GM12878 (cell line): ENCODE measurements around the gene GRIK4. TPM values are rescaled to one million over a fixed set of nuclear protein-coding genes. Genes with fewer than 3 reads are reported as not detected.

Experiments
- ATAC-seq: fragments of 200-7000 bp; cut with Tn5 transposase; 3 replicates; pipeline ENCODE4 v1.9.1; 2020; ENCODE audit warnings: mild to moderate bottlenecking, moderate library complexity
- BruUV-seq: library from RNA; stranded (reverse); fragments of 400-500 nt; replicated peaks from 2 replicates; lab custom pipeline; 2021; lab: Mats Ljungman, UMichigan
- CTCF ChIA-PET: fragments of 300-600 bp; sonication (Branson Sonifier 250); formaldehyde crosslinking; extraction: SDS; loops from one replicate; lab custom pipeline; 2021; ENCODE audit warnings: inconsistent platforms; lab: Yijun Ruan, JAX
- POLR2A ChIA-PET: fragments of 350-600 bp; formaldehyde crosslinking; extraction: SDS; loops from one replicate; lab custom pipeline; 2021; ENCODE audit warnings: inconsistent platforms; lab: Charles Lee
- RAD21 ChIA-PET: fragments of 300-600 bp; sonication (Branson Sonifier 250); formaldehyde crosslinking; loops from one replicate; lab custom pipeline; 2023; ENCODE audit warnings: antibody characterized with exemption; ENCODE audit not compliant: unreplicated experiment; lab: Charles Lee
- SMC1A ChIA-PET: fragments of 300-600 bp; sonication (Branson Sonifier 250); formaldehyde crosslinking; loops from one replicate; lab custom pipeline; 2023; ENCODE audit not compliant: unreplicated experiment, uncharacterized antibody; lab: Charles Lee
- DNase-seq: peaks from one replicate; pipeline ENCODE4 v3.0.0-alpha.2; 2011; ENCODE audit warnings: low read depth, low spot score
- FAIRE-seq: peaks from 3 replicates; lab custom pipeline; 2011; peaks lifted over from hg19 to GRCh38; lab: Jason Lieb, UNC
- H2AFZ ChIP-seq: 2 replicates; pipeline ENCODE4 v1.6.0; 2011; ENCODE audit warnings: low read depth, low read length, control low read depth; ENCODE audit not compliant: control insufficient read depth
- H3K27ac ChIP-seq: 2 replicates; pipeline ENCODE4 v1.5.1; 2011; ENCODE audit warnings: control low read depth; ENCODE audit not compliant: control insufficient read depth, insufficient read depth
- H3K27me3 ChIP-seq, 2 experiments: replicated peaks in 1 of 2; 2 replicates each; pipeline versions ENCODE4 v1.6.0 to v1.6.1; 2011; ENCODE audit warnings: low read length in 1 of 2; ENCODE audit not compliant: control insufficient read depth in 2 of 2, insufficient read depth in 2 of 2
- H3K36me3 ChIP-seq, 2 experiments: 2 replicates each; pipeline ENCODE4 v1.5.1; 2011; ENCODE audit warnings: low read length in 1 of 2; ENCODE audit not compliant: control insufficient read depth in 2 of 2, insufficient read depth in 2 of 2
- H3K4me1 ChIP-seq: 2 replicates; pipeline ENCODE4 v1.6.1; 2011; ENCODE audit warnings: mild to moderate bottlenecking, low read length, moderate library complexity, mixed read lengths; ENCODE audit not compliant: control insufficient read depth, insufficient read depth
- H3K4me2 ChIP-seq: 2 replicates; pipeline ENCODE4 v1.6.0; 2011; ENCODE audit warnings: control low read depth; ENCODE audit not compliant: control insufficient read depth, insufficient read depth
- H3K4me3 ChIP-seq: fragments of 200-600 bp; sonication (generic); 2 replicates; pipeline ENCODE4 v1.5.1; 2016
- H3K79me2 ChIP-seq: 2 replicates; pipeline ENCODE4 v1.6.0; 2011; ENCODE audit warnings: low read length; ENCODE audit not compliant: control insufficient read depth, insufficient read depth
- H3K9ac ChIP-seq: 2 replicates; pipeline ENCODE4 v1.8.0; 2011; ENCODE audit warnings: low read length, control low read depth, mixed read lengths; ENCODE audit not compliant: control insufficient read depth, insufficient read depth
- H3K9me3 ChIP-seq: replicated peaks from 3 replicates; pipeline ENCODE4 v1.5.1; 2011; ENCODE audit warnings: mild to moderate bottlenecking, low read length; ENCODE audit not compliant: control insufficient read depth, insufficient read depth
- H4K20me1 ChIP-seq: 2 replicates; pipeline ENCODE4 v1.6.0; 2011; ENCODE audit not compliant: control insufficient read depth, insufficient read depth
- ELK1 ChIP-seq: IDR thresholded peaks from 2 replicates; pipeline ENCODE4 v1.6.1; 2012; ENCODE audit warnings: low read depth, low read length, improper control_type of control experiment
- GATAD2B ChIP-seq: fragments of 450-650 bp; conservative IDR thresholded peaks from 2 replicates; pipeline ENCODE4 v1.6.1; 2017; ENCODE audit warnings: low read depth, mild to moderate bottlenecking, moderate library complexity
- RB1 ChIP-seq: fragments of 450-650 bp; formaldehyde crosslinking; IDR thresholded peaks from 2 replicates; pipeline ENCODE4 v1.6.1; 2017; ENCODE audit warnings: mild to moderate bottlenecking, borderline replicate concordance
- WGBS: methylation state at CpG from one replicate; pipeline ENCODE4 v1.1.6; 2016; ENCODE audit warnings: low lambda C conversion rate; ENCODE audit not compliant: insufficient replicate concordance, insufficient coverage; ENCODE audit errors: missing lambda C conversion rate; 5-methylcytosine and 5-hydroxymethylcytosine counted together
- in situ Hi-C: fragments of 300-500 bp; cut with MboI; formaldehyde crosslinking; loops from 9 replicates; pipeline ENCODE4 v1.14.3; 2018; ENCODE audit warnings: mixed read lengths
- intact Hi-C: fragments of 100-400 bp; cut with micrococcal nuclease; formaldehyde crosslinking; loops from one replicate; pipeline ENCODE4 v1.14.2; 2022; ENCODE audit not compliant: unreplicated experiment
- polyA plus RNA-seq, 11 experiments: library from polyadenylated mRNA; depleted of rRNA in 4 of 11; unstranded in 6 of 11; stranded (reverse) in 5 of 11; fragments of >200 nt; fragmentation: Nextera tagmentation in 4 of 11; fragmentation: Illumina TruSeq in 1 of 11; extraction: Ambion mirVana in 4 of 11; extraction: Trizol in 1 of 11; gene quantifications; 1 replicate in 1 of 11; 2 replicates in 10 of 11; pipeline versions ENCODE4 v1.2.1 to v1.2.3, GENCODE V29; 2011 to 2016; ENCODE audit warnings: inconsistent platforms in 2 of 11, missing spikeins in 2 of 11, low read depth in 1 of 11
- total RNA-seq, 4 experiments: library from RNA; depleted of rRNA in 3 of 4; stranded (reverse); fragments of >200 nt in 3 of 4; fragmentation: Illumina TruSeq in 1 of 4; extraction: Trizol in 1 of 4; gene quantifications; 2 replicates each; pipeline versions ENCODE4 v1.2.1 to v1.2.3, GENCODE V29; 2013 to 2021
- TF ChIP-seq, protein P1 (sequence below): fragments of 450-650 bp; IDR thresholded peaks from 2 replicates; pipeline ENCODE4 v1.6.1; 2017; ENCODE audit warnings: mild to moderate bottlenecking, moderate library complexity

GRIK4 gene
- total and polyA plus RNA-seq, 10 of the 15 experiments (the other 5 are each of a cell fraction or from before 2014, with no cell fraction given), result 0.33 to 3.6 (median 0.72) TPM

- TF ChIP-seq, protein P1, sequence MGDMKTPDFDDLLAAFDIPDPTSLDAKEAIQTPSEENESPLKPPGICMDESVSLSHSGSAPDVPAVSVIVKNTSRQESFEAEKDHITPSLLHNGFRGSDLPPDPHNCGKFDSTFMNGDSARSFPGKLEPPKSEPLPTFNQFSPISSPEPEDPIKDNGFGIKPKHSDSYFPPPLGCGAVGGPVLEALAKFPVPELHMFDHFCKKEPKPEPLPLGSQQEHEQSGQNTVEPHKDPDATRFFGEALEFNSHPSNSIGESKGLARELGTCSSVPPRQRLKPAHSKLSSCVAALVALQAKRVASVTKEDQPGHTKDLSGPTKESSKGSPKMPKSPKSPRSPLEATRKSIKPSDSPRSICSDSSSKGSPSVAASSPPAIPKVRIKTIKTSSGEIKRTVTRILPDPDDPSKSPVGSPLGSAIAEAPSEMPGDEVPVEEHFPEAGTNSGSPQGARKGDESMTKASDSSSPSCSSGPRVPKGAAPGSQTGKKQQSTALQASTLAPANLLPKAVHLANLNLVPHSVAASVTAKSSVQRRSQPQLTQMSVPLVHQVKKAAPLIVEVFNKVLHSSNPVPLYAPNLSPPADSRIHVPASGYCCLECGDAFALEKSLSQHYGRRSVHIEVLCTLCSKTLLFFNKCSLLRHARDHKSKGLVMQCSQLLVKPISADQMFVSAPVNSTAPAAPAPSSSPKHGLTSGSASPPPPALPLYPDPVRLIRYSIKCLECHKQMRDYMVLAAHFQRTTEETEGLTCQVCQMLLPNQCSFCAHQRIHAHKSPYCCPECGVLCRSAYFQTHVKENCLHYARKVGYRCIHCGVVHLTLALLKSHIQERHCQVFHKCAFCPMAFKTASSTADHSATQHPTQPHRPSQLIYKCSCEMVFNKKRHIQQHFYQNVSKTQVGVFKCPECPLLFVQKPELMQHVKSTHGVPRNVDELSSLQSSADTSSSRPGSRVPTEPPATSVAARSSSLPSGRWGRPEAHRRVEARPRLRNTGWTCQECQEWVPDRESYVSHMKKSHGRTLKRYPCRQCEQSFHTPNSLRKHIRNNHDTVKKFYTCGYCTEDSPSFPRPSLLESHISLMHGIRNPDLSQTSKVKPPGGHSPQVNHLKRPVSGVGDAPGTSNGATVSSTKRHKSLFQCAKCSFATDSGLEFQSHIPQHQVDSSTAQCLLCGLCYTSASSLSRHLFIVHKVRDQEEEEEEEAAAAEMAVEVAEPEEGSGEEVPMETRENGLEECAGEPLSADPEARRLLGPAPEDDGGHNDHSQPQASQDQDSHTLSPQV, result no peak
Measured at GRCh38 chr11:120643284-120643683, 131.7 kb downstream of the GRIK4 start (continued).

- Histone ChIP-seq H3K79me2 (no peaks in the 10 kb centered on the region), H3K9me3 (no peaks in the 10 kb centered on the region), H3K4me2 (no peak overlapping the region)
- no TSS peak for BruUV-seq
- DNase-seq, result no peak
- no peak for TF ChIP-seq GATAD2B
- no peak for TF ChIP-seq ELK1
- no peak for TF ChIP-seq RB1
- TF ChIP-seq, all 136 proteins: peak for 0
- no peak for ATAC-seq
- H2AFZ ChIP-seq, result no peak overlapping the region
- 54% methylated on average over 12 of the region's 12 CpGs for WGBS
- intact Hi-C loops, result no loop called here
- SMC1A ChIA-PET, result interaction anchor here (1.0 to 1.6 kb wide), 2 partner anchors 14 to 156 kb away, joined by 3 to 4 read pairs; no protein-coding TSS in a partner anchor
- POLR2A ChIA-PET, result no interaction called here
- H3K9ac ChIP-seq, result no peak overlapping the region
- FAIRE-seq, result no peak
- no peaks in the 10 kb centered on the region for H4K20me1 ChIP-seq
- CTCF ChIA-PET, result interaction anchor here (0.8 to 4.1 kb wide), 3 partner anchors 11 to 39 kb away, joined by 4 to 14 read pairs (median 5); no protein-coding TSS in a partner anchor
- no peaks in the 10 kb centered on the region; a peak in 1 of 4 replicates for H3K36me3 ChIP-seq
- in situ Hi-C loops, result no loop called here
- no peak overlapping the region for H3K4me3 ChIP-seq
- RAD21 ChIA-PET, result interaction anchor here (1.0 kb wide), 1 partner anchor 39 kb away, joined by 5 read pairs; no protein-coding TSS in a partner anchor
- no peaks in the 10 kb centered on the region for H3K4me1 ChIP-seq
- H3K27me3 ChIP-seq, result no peaks in the 10 kb centered on the region; a peak in 1 of 4 replicates
- no peak overlapping the region for H3K27ac ChIP-seq
Measured at GRCh38 chr11:120645639-120646038, 134.1 kb downstream of the GRIK4 start.
